ENCODE data around the gene CALML3. TPM values are rescaled to one million over a fixed set of nuclear protein-coding genes. Genes with fewer than 3 reads are reported as not detected.
A peak's percentile ranks its signal among the peaks of the same experiment; 100 is the strongest.

Gene CALML3
- total RNA-seq, 1 donor from 2014 or later = not detected

DNA sequence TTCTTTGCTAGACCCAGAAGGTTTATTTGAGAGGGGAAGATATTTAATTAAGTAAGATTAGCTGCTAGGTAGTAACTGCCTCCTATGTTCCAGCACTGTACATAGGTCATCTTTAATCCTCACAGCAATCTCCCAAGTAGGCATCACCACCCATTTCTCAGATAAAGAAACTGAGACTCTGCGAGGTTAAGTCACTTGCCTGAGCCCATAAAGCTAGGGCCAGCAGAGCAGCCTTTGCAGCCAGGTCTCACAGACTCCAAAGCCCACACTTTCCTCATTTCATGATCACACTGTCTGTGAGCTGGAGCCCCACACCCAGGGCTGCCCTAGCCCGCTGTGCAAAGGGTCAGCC lies 20.6 kb downstream of the CALML3 start:
- Histone ChIP-seq H3K4me2 (ENCODE audit: low read length) (peak overlapping the region; percentile 77), H4K20me1 (ENCODE audit: insufficient read depth, low read length) (no peaks in the 10 kb centered on the region), H3K9me3 (ENCODE audit: insufficient read depth, low read depth, low read length) (no peaks in the 10 kb centered on the region), H3K27ac (ENCODE audit: low read depth, low read length) (peak overlapping the region; percentile 66), H3K79me2 (ENCODE audit: insufficient read depth, low read length) (no peaks in the 10 kb centered on the region), H2AFZ (ENCODE audit: low read depth, low read length) (peak overlapping the region; percentile 37), H3K4me1 (ENCODE audit: insufficient read depth, low read length) (peaks cover 49% of the 10 kb centered on the region), H3K9ac (ENCODE audit: low read length) (peak overlapping the region; percentile 23), H3K4me3 (ENCODE audit: insufficient read depth, low read depth, low read length) (no peak overlapping the region), H3K27me3 (ENCODE audit: insufficient read depth, low read length) (no peaks in the 10 kb centered on the region), H3K36me3 (ENCODE audit: insufficient read depth, low read length) (no peaks in the 10 kb centered on the region)
- DNase-seq (ENCODE audit: low read depth) (no peak), FAIRE-seq (no peak)
- H3K4me3 Mint-ChIP-seq (ENCODE audit: unreplicated experiment) = no peak overlapping the region
- peaks cover 1% of the 10 kb centered on the region for H3K36me3 Mint-ChIP-seq (ENCODE audit: low read depth, unreplicated experiment)
- H3K27me3 Mint-ChIP-seq (ENCODE audit: low read depth, unreplicated experiment) = no peaks in the 10 kb centered on the region
- peaks cover 8% of the 10 kb centered on the region for H3K4me1 Mint-ChIP-seq (ENCODE audit: low read depth, unreplicated experiment)
- peaks cover 10% of the 10 kb centered on the region for H3K9me3 Mint-ChIP-seq (ENCODE audit: unreplicated experiment)
- TF ChIP-seq, protein P1, sequence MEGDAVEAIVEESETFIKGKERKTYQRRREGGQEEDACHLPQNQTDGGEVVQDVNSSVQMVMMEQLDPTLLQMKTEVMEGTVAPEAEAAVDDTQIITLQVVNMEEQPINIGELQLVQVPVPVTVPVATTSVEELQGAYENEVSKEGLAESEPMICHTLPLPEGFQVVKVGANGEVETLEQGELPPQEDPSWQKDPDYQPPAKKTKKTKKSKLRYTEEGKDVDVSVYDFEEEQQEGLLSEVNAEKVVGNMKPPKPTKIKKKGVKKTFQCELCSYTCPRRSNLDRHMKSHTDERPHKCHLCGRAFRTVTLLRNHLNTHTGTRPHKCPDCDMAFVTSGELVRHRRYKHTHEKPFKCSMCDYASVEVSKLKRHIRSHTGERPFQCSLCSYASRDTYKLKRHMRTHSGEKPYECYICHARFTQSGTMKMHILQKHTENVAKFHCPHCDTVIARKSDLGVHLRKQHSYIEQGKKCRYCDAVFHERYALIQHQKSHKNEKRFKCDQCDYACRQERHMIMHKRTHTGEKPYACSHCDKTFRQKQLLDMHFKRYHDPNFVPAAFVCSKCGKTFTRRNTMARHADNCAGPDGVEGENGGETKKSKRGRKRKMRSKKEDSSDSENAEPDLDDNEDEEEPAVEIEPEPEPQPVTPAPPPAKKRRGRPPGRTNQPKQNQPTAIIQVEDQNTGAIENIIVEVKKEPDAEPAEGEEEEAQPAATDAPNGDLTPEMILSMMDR (IDR thresholded peaks at IDR 0.05; ENCODE audit: insufficient read depth, low read depth, low read length) = no peak
- no peak for TF ChIP-seq EZH2 (IDR thresholded peaks at IDR 0.05; ENCODE audit: insufficient read depth, low read length)
- no peak overlapping the region for H3K27ac Mint-ChIP-seq (ENCODE audit: unreplicated experiment)

DNA sequence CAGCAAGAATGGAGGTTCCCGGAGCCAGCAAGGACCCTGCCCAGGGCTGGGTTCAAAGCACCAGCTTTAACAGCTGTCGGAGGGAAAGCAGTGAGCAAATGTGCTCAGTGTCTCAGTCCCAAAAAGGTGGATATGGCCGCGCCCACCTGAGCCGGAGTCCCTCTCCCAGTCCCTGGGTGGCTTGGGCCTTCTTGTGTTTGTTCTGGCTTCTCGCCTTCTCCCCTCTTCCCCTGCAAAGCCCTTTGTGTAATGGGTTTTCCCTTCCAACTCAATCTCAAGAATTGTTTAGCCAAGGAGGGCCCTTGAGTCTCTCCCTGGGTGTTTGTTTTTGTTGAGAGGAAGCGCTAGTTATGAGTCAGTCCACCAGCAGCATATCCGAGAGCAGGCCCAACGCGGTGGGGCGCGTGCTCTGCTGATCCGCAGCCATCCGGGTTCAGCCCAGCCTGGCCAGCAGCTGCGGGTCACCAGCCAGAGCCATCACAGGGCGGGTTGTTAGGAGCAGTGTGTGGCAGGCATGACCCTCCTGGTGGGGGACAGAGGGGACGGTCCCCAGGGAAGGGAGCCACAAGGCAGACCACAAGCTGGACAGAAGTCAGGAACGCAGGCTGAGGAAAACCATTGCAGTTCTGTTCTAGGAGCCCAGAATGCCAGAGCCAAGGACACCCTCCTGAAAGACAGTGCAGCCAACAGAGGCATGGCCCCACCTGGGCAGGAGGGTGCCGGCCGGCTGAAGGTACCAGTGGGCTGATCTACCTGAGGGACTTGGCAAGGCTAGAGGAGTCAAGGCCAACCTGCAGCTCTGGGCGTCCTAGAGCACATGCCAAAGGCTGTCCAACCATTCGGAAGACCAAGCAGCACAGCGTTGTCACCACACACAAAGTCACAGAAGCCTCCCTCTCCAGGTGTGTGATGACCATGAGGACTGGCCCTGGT lies 21.3 kb downstream of the CALML3 start:
- Histone ChIP-seq H2AFZ (ENCODE audit: low read depth, low read length) (peak overlapping the region; percentile 44), H3K79me2 (ENCODE audit: insufficient read depth, low read length) (no peaks in the 10 kb centered on the region), H3K36me3 (ENCODE audit: insufficient read depth, low read length) (no peaks in the 10 kb centered on the region), H3K9ac (ENCODE audit: low read length) (peak overlapping the region; percentile 39), H3K27me3 (ENCODE audit: insufficient read depth, low read length) (no peaks in the 10 kb centered on the region), H3K4me2 (ENCODE audit: low read length) (peak overlapping the region; percentile 77), H3K9me3 (ENCODE audit: insufficient read depth, low read depth, low read length) (no peaks in the 10 kb centered on the region), H3K4me3 (ENCODE audit: insufficient read depth, low read depth, low read length) (no peak overlapping the region), H3K4me1 (ENCODE audit: insufficient read depth, low read length) (peaks cover 55% of the 10 kb centered on the region), H4K20me1 (ENCODE audit: insufficient read depth, low read length) (no peaks in the 10 kb centered on the region), H3K27ac (ENCODE audit: low read depth, low read length) (peak overlapping the region; percentile 74)
- Mint-ChIP-seq H3K9me3 (ENCODE audit: unreplicated experiment) (peaks cover 7% of the 10 kb centered on the region), H3K36me3 (ENCODE audit: low read depth, unreplicated experiment) (no peaks in the 10 kb centered on the region), H3K27me3 (ENCODE audit: low read depth, unreplicated experiment) (no peaks in the 10 kb centered on the region), H3K27ac (ENCODE audit: unreplicated experiment) (peak overlapping the region; percentile 83), H3K4me1 (ENCODE audit: low read depth, unreplicated experiment) (peaks cover 15% of the 10 kb centered on the region), H3K4me3 (ENCODE audit: unreplicated experiment) (no peak overlapping the region)
- TF ChIP-seq, protein P1 (IDR thresholded peaks at IDR 0.05; ENCODE audit: insufficient read depth, low read depth, low read length) = no peak
- TF ChIP-seq EZH2 (IDR thresholded peaks at IDR 0.05; ENCODE audit: insufficient read depth, low read length) = no peak
- FAIRE-seq (no peak), DNase-seq (ENCODE audit: low read depth) (peak; percentile 87)
